SK-N-SH treated with all-trans-retinoic acid at 6 μM for 48 hours (cell line): ENCODE data around the gene CTDSP2.

Experiments
- BACH2 ChIP-seq: fragments of 250-450 bp; sonication (Bioruptor Pico); IDR thresholded peaks from 2 replicates; pipeline ENCODE4 v1.9.0; 2021; ENCODE audit warnings: mild to moderate bottlenecking, borderline replicate concordance
- OSR1 ChIP-seq: fragments of 250-450 bp; sonication (Bioruptor Pico); IDR thresholded peaks from 2 replicates; pipeline ENCODE4 v1.8.0; 2022; ENCODE audit warnings: moderate library complexity, mild to moderate bottlenecking, inconsistent platforms
- ZC3H10 ChIP-seq: fragments of 250-450 bp; sonication (Bioruptor Pico); IDR thresholded peaks from 2 replicates; pipeline ENCODE4 v1.5.1; 2021; ENCODE audit warnings: mild to moderate bottlenecking, moderate library complexity
- ZFP30 ChIP-seq: fragments of 450-650 bp; formaldehyde crosslinking; IDR thresholded peaks from 2 replicates; pipeline ENCODE4 v1.5.0; 2022; ENCODE audit warnings: mild to moderate bottlenecking, moderate library complexity
- TF ChIP-seq, protein P1 (sequence below): fragments of 250-450 bp; sonication (Bioruptor Pico); IDR thresholded peaks from 2 replicates; pipeline ENCODE4 v1.5.0; 2020; ENCODE audit warnings: mild to moderate bottlenecking, moderate library complexity

DNA sequence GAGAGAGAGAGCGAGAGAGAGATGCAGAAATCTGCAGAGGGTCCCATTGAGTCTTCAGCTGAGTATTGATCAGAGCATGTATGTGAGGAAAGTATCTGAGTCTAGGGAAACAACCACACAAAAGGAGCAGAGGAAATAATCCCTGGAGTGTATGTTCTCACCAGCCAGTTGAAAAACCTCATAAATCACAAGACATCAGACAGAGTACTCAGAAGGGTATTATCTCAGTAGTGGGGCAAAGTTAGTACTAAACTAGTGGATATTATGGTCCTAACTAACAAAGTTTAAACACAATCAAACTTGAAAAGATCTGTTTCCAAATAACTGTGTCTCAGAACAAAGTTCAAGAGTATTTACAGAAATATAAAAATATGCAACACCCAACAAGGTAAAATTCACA lies 36.5 kb upstream of the CTDSP2 start:
- no peak for TF ChIP-seq ZFP30
- TF ChIP-seq ZC3H10 (CRISPR knock-in tag) = no peak
- TF ChIP-seq, protein P1, sequence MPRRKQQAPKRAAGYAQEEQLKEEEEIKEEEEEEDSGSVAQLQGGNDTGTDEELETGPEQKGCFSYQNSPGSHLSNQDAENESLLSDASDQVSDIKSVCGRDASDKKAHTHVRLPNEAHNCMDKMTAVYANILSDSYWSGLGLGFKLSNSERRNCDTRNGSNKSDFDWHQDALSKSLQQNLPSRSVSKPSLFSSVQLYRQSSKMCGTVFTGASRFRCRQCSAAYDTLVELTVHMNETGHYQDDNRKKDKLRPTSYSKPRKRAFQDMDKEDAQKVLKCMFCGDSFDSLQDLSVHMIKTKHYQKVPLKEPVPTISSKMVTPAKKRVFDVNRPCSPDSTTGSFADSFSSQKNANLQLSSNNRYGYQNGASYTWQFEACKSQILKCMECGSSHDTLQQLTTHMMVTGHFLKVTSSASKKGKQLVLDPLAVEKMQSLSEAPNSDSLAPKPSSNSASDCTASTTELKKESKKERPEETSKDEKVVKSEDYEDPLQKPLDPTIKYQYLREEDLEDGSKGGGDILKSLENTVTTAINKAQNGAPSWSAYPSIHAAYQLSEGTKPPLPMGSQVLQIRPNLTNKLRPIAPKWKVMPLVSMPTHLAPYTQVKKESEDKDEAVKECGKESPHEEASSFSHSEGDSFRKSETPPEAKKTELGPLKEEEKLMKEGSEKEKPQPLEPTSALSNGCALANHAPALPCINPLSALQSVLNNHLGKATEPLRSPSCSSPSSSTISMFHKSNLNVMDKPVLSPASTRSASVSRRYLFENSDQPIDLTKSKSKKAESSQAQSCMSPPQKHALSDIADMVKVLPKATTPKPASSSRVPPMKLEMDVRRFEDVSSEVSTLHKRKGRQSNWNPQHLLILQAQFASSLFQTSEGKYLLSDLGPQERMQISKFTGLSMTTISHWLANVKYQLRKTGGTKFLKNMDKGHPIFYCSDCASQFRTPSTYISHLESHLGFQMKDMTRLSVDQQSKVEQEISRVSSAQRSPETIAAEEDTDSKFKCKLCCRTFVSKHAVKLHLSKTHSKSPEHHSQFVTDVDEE (CRISPR knock-in tag) = no peak
- TF ChIP-seq OSR1 = no peak
- TF ChIP-seq BACH2 (CRISPR knock-in tag) = no peak
